ENCODE measurements around the gene OGFOD3. TPM values are rescaled to one million over a fixed set of nuclear protein-coding genes. Genes with fewer than 3 reads are reported as not detected.

Gene OGFOD3
- total RNA-seq, 2 experiments from 2014 or later, result 24.4 to 27.4 TPM

GRCh38 chr17:82436601-82437324 lies 18.4 kb upstream of the OGFOD3 start:
- Mint-ChIP-seq H3K4me3 (no peak overlapping the region), H3K36me3 (no peaks in the 10 kb centered on the region), H3K27ac (peak overlapping the region; percentile 38), H3K9me3 (no peaks in the 10 kb centered on the region), H3K4me1 (peaks cover 3% of the 10 kb centered on the region), H3K27me3 (no peaks in the 10 kb centered on the region)
- no peak for DNase-seq
- POLR2A ChIA-PET, result interaction anchor here (0.6 to 1.4 kb wide), 2 partner anchors 9 to 13 kb away, joined by 3 to 4 read pairs; no protein-coding TSS in a partner anchor
- ATAC-seq (ENCODE audit: low read depth), result no peak

- no peak overlapping the region for H3K27ac Mint-ChIP-seq
- H3K36me3 Mint-ChIP-seq, result no peaks in the 10 kb centered on the region
- no peak overlapping the region for H3K4me3 Mint-ChIP-seq
- H3K27me3 Mint-ChIP-seq, result no peaks in the 10 kb centered on the region
- no peaks in the 10 kb centered on the region for H3K9me3 Mint-ChIP-seq
- ATAC-seq (ENCODE audit: low read depth) (no peak), DNase-seq (no peak)
- POLR2A ChIA-PET, result interaction anchor here (0.6 to 1.4 kb wide), 2 partner anchors 10 to 14 kb away, joined by 3 to 4 read pairs; no protein-coding TSS in a partner anchor
- H3K4me1 Mint-ChIP-seq, result peaks cover 3% of the 10 kb centered on the region
These were observed 17.5 kb upstream of the OGFOD3 start for GRCh38 chr17:82435601-82436583.

- no peaks in the 10 kb centered on the region for H3K27me3 Mint-ChIP-seq
- H3K4me1 Mint-ChIP-seq, result peaks cover 4% of the 10 kb centered on the region
- no peak for ATAC-seq (ENCODE audit: low read depth)
- no peaks in the 10 kb centered on the region for H3K9me3 Mint-ChIP-seq
- no peak for DNase-seq
- peak overlapping the region; percentile 54 for H3K27ac Mint-ChIP-seq
- no peak overlapping the region for H3K4me3 Mint-ChIP-seq
- peaks cover 2% of the 10 kb centered on the region for H3K36me3 Mint-ChIP-seq
- POLR2A ChIA-PET, result interaction anchor here (1.3 to 1.4 kb wide), 2 partner anchors 11 to 14 kb away, joined by 4 to 7 read pairs; no protein-coding TSS in a partner anchor
These were observed 16.7 kb upstream of the OGFOD3 start for GRCh38 chr17:82435103-82435502.

- Mint-ChIP-seq H3K36me3 (peaks cover 11% of the 10 kb centered on the region), H3K27me3 (no peaks in the 10 kb centered on the region), H3K4me1 (peaks cover 13% of the 10 kb centered on the region), H3K27ac (peak overlapping the region; percentile 70), H3K4me3 (peak overlapping the region; percentile 47), H3K9me3 (no peaks in the 10 kb centered on the region)
- DNase-seq (peak; percentile 54), ATAC-seq (ENCODE audit: low read depth) (peak; percentile 82)
- POLR2A ChIA-PET, result interaction anchor here (1.3 kb wide), 1 partner anchor 15 kb away, joined by 7 read pairs; no protein-coding TSS in a partner anchor
These were observed 15.8 kb upstream of the OGFOD3 start for GRCh38 chr17:82434216-82434565.

GRCh38 chr17:82433560-82434215 lies 15.3 kb upstream of the OGFOD3 start:
- peaks cover 11% of the 10 kb centered on the region for H3K36me3 Mint-ChIP-seq
- ATAC-seq (ENCODE audit: low read depth) (no peak), DNase-seq (no peak)
- H3K4me1 Mint-ChIP-seq, result peaks cover 15% of the 10 kb centered on the region
- POLR2A ChIA-PET, result interaction anchor here (0.5 to 1.3 kb wide), 2 partner anchors 16 to 116 kb away, joined by 3 to 7 read pairs; no protein-coding TSS in a partner anchor
- no peaks in the 10 kb centered on the region for H3K27me3 Mint-ChIP-seq
- no peak overlapping the region for H3K27ac Mint-ChIP-seq
- no peak overlapping the region for H3K4me3 Mint-ChIP-seq
- H3K9me3 Mint-ChIP-seq, result no peaks in the 10 kb centered on the region

- ATAC-seq (ENCODE audit: low read depth) (no peak), DNase-seq (no peak)
- Mint-ChIP-seq H3K9me3 (no peaks in the 10 kb centered on the region), H3K4me1 (peaks cover 20% of the 10 kb centered on the region), H3K27me3 (no peaks in the 10 kb centered on the region), H3K36me3 (peaks cover 18% of the 10 kb centered on the region), H3K4me3 (no peak overlapping the region), H3K27ac (no peak overlapping the region)
- POLR2A ChIA-PET, result no interaction called here
These were observed 13.6 kb upstream of the OGFOD3 start for GRCh38 chr17:82432017-82432416.

GRCh38 chr17:82429824-82430223 lies 11.4 kb upstream of the OGFOD3 start:
- H3K27me3 Mint-ChIP-seq, result no peaks in the 10 kb centered on the region

GRCh38 chr17:82428546-82428945 lies 10.2 kb upstream of the OGFOD3 start:
- H3K9me3 Mint-ChIP-seq, result no peaks in the 10 kb centered on the region
- H3K27ac Mint-ChIP-seq, result peak overlapping the region; percentile 56
- POLR2A ChIA-PET, result interaction anchor here (0.8 to 2.4 kb wide), 2 partner anchors 9 to 20 kb away, joined by 3 to 10 read pairs; no protein-coding TSS in a partner anchor
- H3K4me1 Mint-ChIP-seq, result peaks cover 19% of the 10 kb centered on the region
- no peak overlapping the region for H3K4me3 Mint-ChIP-seq
- H3K36me3 Mint-ChIP-seq, result peaks cover 23% of the 10 kb centered on the region
- DNase-seq, result no peak
- no peak for ATAC-seq (ENCODE audit: low read depth)
- H3K27me3 Mint-ChIP-seq, result no peaks in the 10 kb centered on the region

More at GRCh38 chr17:82429824-82430223, 11.4 kb upstream of the OGFOD3 start:
- ATAC-seq (ENCODE audit: low read depth), result no peak
- POLR2A ChIA-PET, result interaction anchor here (1.3 kb wide), 1 partner anchor 12 kb away, joined by 3 read pairs; no protein-coding TSS in a partner anchor
- Mint-ChIP-seq H3K4me3 (peak overlapping the region; percentile 3), H3K4me1 (peaks cover 20% of the 10 kb centered on the region), H3K9me3 (no peaks in the 10 kb centered on the region), H3K27ac (peak overlapping the region; percentile 64), H3K36me3 (peaks cover 21% of the 10 kb centered on the region)
- no peak for DNase-seq

- Mint-ChIP-seq H3K9me3 (no peaks in the 10 kb centered on the region), H3K36me3 (peaks cover 38% of the 10 kb centered on the region), H3K27me3 (no peaks in the 10 kb centered on the region), H3K4me1 (peaks cover 21% of the 10 kb centered on the region), H3K27ac (peak overlapping the region; percentile 53), H3K4me3 (no peak overlapping the region)
- POLR2A ChIA-PET, result no interaction called here
- DNase-seq (no peak), ATAC-seq (ENCODE audit: low read depth) (no peak)
These were observed 6.4 kb upstream of the OGFOD3 start for GRCh38 chr17:82424863-82425159.

GRCh38 chr17:82424001-82424862 lies 5.8 kb upstream of the OGFOD3 start:
- peak overlapping the region; percentile 53 for H3K27ac Mint-ChIP-seq
- no peak overlapping the region for H3K4me3 Mint-ChIP-seq
- H3K36me3 Mint-ChIP-seq, result peaks cover 33% of the 10 kb centered on the region
- ATAC-seq (ENCODE audit: low read depth), result peak; percentile 66
- no peaks in the 10 kb centered on the region for H3K9me3 Mint-ChIP-seq
- H3K27me3 Mint-ChIP-seq, result no peaks in the 10 kb centered on the region
- peak; percentile 66 for DNase-seq
- POLR2A ChIA-PET, result no interaction called here
- peaks cover 19% of the 10 kb centered on the region for H3K4me1 Mint-ChIP-seq

- POLR2A ChIA-PET, result interaction anchor here (0.6 to 4.0 kb wide), 9 partner anchors 9 to 122 kb away, joined by 3 to 28 read pairs (median 5); no protein-coding TSS in a partner anchor
- H3K36me3 Mint-ChIP-seq, result peaks cover 24% of the 10 kb centered on the region
- no peak for DNase-seq
- ATAC-seq (ENCODE audit: low read depth), result no peak
- H3K27ac Mint-ChIP-seq, result peak overlapping the region; percentile 91
- H3K4me1 Mint-ChIP-seq, result peaks cover 14% of the 10 kb centered on the region
- peak overlapping the region; percentile 86 for H3K4me3 Mint-ChIP-seq
- no peaks in the 10 kb centered on the region for H3K27me3 Mint-ChIP-seq
- H3K9me3 Mint-ChIP-seq, result no peaks in the 10 kb centered on the region
These were observed 1.2 kb upstream of the OGFOD3 start for GRCh38 chr17:82419540-82419939.

GRCh38 chr17:82416771-82417170 lies 1.6 kb downstream of the OGFOD3 start:
- Mint-ChIP-seq H3K27ac (no peak overlapping the region), H3K27me3 (no peaks in the 10 kb centered on the region), H3K4me3 (no peak overlapping the region), H3K9me3 (no peaks in the 10 kb centered on the region), H3K4me1 (peaks cover 17% of the 10 kb centered on the region), H3K36me3 (peaks cover 20% of the 10 kb centered on the region)
- POLR2A ChIA-PET, result interaction anchor here (0.6 to 4.0 kb wide), 3 partner anchors 33 to 148 kb away, joined by 3 to 28 read pairs (median 3); partner anchors contain the start of gene NARF
- ATAC-seq (ENCODE audit: low read depth), result no peak
- DNase-seq, result no peak

Measured in activated naive CD8-positive, alpha-beta T cell treated with anti-CD3 and anti-CD28 coated beads, Interleukin-2, amount 10 ng/mL, durations not matched to agents 7 days and 5 days (primary cell).